ENCODE data around the gene AHNAK.

- TF ChIP-seq CTCF (conservative IDR thresholded peaks at IDR 0.05 in 1 of 2, IDR thresholded peaks at IDR 0.05 in 1 of 2; ENCODE audit: low read depth in 1 of 2, low read length in 2 of 2) (no peak), EZH2 (IDR thresholded peaks at IDR 0.05; ENCODE audit: low read length, missing control alignments) (no peak)
Measured at GRCh38 chr11:62507125-62507422, 39.5 kb downstream of the AHNAK start.

All from fibroblast of lung (primary cell).